Right renal pelvis (tissue), 4 donors: Measurements from ENCODE around the gene WDPCP. TPM values are rescaled to one million over a fixed set of nuclear protein-coding genes. Genes with fewer than 3 reads are reported as not detected.
"Not testable (repeated sequence)": the region's sequence is repeated elsewhere in the genome, so short reads cannot be mapped to it uniquely, and the experiment has no call there.

Experiments
- DNase-seq, 4 donors: peaks; one replicate each; pipeline ENCODE4 v3.0.0-alpha.2; 2013; ENCODE audit warnings: low read depth in 4 of 4, low spot score in 3 of 4, missing footprints in 1 of 4
- polyA plus RNA-seq, 4 donors: library from polyadenylated mRNA; unstranded; fragments of 120-200 nt; gene quantifications; one replicate each; pipeline ENCODE4 v1.2.1, GENCODE V29; 2013; ENCODE audit not compliant: insufficient read length in 4 of 4

Gene WDPCP
- polyA plus RNA-seq, 4 donors, result 11.1 to 14.4 (median 13.1) TPM

- no peak for DNase-seq
These were observed 213.9 kb downstream of the WDPCP start for GRCh38 chr2:63374341-63374740.

GRCh38 chr2:63372549-63372948 is 215.7 kb downstream of the WDPCP start:
- DNase-seq, result no peak

GRCh38 chr2:63369146-63369545 is 219.1 kb downstream of the WDPCP start:
- DNase-seq, result no peak

DNA sequence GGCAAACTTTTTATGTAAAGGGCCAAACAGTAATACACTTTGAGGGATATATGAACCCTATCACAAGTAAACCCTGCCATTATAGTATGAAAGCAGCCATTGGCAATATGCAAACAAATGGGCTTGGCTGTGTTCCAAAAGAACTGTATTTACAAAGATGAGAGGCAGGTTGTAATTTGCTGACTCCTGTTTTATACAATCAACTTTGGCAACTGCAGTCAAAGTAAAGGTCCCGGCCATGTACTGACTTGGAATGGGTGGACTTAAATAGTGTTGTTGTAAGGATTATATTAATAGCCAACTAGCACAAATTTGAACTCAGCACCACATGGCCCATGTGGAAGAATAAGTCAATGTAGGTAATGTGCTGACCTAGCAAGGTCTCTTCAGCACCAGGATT is 223.4 kb downstream of the WDPCP start:
- no peak for DNase-seq

GRCh38 chr2:63357722-63358121 is 230.6 kb downstream of the WDPCP start:
- DNase-seq, result not testable (repeated sequence)

DNA sequence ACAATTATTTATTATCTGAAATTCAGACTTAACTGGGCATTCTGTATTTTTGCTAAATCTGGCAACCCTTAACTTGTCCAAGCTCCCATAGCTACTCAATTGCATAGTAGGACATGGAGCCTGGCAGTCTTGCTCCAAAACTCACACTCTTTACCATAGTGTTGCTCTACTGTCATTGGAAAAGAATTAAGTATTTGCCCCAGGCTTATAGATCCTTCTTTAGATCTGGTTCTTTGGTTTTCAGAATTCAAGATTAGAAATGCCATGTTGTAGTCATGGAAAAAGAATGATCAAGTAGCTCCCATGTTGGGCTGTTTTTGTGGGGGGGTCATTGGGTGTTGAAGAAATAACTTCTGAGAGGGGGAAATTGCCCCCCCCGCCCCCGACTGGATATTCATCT is 240.9 kb downstream of the WDPCP start:
- no peak for DNase-seq

DNA sequence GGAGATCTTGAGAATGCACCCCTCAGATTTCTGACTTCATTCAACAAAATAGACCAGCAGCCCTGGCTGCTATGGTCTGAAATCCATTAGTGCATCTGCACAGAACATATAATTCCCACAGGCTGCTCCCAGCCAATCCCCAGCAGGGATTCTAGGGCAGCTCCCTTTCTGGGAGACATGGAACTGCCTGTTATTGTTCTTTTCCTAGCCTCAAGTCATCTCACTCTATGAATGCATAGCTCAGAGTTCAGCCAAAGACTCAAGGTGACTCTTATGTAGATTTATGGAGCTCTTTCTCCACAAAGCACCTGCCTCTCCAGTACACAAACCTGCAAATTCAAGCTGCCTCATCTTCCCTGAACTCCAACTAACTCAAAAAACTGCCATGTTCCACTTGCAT is 241.9 kb downstream of the WDPCP start:
- DNase-seq, result no peak

DNA sequence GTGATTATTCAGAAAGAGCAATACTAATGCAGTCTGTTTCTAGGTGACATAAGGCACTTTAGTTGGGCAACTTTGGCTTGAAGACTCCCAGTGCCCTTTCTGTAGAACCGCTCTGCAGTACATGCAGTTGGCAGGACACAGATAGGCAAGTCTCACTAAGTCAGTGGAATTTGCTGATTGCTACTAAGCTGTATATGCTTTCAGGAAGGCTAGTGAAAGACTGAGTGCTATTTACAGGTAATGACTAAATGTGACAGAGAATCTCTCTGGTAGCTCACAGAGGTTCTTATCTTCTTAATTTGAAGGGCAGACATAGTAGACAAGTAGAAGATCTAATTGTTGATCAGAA is 243.0 kb downstream of the WDPCP start:
- no peak for DNase-seq

GRCh38 chr2:63344575-63345284 is 243.5 kb downstream of the WDPCP start:
- no peak for DNase-seq

GRCh38 chr2:63343397-63344109 is 244.7 kb downstream of the WDPCP start:
- DNase-seq, result no peak

DNA sequence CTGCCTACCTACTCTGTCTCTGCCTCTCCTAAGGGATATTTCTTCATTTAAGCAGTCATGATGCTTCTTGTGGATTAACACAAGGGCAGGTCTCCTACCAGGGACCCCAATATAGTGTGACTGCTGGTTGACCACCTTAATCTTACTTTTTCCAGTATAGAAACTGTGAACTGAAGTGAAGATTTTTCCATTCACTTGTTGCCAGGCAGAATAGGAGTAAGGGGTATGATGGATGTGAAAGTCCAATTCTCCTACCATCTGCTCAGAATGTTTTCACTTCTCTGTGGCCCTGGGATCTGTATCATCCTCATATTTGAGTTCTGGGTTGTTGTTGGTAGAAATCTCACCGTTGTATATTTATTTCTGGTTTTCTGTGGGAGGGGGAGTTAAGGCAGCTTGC is 247.8 kb downstream of the WDPCP start:
- no peak for DNase-seq

DNA sequence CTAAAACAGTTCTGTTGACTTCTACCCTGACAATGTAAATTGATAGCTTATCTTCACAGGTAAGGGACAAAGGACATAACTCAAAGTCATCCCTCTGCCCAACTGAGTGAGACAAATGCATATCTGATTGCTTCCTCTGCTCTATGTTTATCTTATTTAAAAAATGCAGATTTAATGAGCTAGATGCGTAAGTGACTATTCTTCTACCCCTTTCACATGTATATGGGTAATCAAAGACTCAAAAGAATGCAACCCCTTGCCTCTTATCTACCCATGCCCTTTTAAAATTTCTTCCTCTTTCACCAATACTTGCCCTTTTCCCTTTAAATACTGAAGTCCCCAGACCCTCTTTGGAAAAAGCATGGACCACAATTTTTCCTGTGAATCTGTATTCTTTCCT is 253.4 kb downstream of the WDPCP start:
- no peak for DNase-seq

DNA sequence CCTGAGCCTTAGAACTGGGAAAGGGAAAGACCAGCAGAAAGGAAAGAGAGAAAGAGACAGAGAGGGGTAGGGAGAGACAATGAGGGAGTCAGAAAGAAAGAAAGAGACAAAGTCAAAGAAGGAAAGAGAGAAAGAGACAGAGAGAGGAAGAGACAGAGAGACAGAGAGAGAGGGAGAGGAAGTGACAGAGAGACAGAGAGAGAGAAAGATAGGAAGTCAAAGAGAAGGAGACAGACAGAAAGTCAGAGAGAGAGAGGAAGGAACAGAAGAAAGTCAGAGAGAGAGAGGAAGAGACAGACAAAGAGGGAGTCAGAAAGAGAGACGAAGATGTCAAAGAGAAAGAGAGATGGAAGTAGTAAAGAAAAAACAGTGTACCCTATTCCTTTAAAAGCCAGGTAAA is 261.8 kb downstream of the WDPCP start:
- DNase-seq, result no peak

DNA sequence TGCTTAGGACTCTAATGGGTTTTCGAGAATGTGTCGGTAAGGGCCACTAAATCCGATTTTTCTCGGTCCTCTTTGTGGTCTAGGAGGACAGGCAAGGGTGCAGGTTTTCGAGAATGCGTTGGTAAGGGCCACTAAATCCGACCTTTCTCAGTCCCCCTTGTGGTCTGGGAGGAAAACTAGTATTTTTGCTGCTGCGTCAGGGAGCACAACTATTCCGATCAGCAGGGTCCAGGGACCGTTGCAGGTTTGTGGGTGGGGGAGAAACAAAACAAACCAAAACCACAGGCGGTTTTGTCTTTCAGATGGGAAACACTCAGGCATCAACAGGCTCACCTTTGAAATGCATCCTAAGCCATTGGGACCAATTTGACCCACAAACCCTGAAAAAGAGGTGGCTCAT is 264.6 kb downstream of the WDPCP start:
- DNase-seq, result not testable (repeated sequence)

DNA sequence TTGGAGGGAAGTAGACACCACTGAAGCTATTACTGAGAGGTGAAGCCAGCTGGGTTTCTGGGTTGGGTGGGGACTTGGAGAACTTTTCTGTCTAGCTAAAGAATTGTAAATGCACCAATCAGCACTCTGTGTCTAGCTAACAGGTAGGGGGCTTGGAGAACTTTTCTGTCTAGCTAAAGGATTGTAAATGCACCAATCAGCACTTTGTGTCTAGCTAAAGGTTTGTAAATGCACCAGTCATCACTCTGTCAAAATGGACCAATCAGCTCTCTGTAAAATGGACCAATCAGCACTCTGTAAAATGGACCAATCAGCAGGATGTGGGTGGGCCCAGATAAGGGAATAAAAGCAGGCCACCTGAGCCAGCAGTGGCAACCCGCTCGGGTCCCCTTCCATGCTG is 266.3 kb downstream of the WDPCP start:
- not testable (repeated sequence) for DNase-seq

GRCh38 chr2:63320669-63321068 is 267.6 kb downstream of the WDPCP start:
- DNase-seq, result no peak

DNA sequence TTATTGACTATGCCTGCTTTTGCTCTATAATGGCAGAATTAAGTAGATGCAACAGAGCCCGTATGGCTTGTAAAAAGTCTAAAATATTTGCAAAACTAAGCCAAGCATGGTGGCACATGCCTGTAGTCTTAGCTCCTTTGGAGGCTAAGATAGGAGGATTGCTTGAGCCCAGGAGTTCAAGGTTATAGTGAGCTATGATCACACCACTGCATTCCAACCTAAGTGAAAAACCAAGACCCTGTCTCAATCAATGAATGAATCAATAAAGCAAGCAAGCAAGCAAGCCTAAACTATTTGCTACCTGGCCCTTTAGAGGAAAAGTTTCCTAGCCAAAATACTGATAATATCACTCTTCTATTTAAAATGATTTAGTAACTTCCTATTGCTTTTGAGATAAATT is 277.7 kb downstream of the WDPCP start:
- DNase-seq, result no peak

DNA sequence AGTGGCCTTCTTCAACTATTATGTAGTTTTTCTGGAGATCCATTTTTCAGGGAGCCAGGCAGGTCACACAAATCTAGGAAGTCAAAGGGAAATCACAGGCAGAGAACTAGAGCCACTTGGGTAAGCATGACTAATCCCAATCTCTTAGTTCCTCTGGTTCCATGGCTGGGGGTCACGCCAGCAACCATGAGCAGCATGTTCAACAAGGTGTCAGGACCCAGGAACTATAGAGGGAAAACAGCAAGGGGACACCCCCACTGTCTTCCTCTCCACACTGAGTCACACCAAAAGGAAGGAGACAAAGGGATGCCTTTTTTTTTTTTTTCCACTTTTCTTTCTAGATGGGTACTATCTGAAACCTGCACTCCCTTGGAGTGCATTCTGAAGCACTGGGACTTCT is 286.8 kb downstream of the WDPCP start:
- DNase-seq, result no peak

- DNase-seq, result no peak
These were observed 287.4 kb downstream of the WDPCP start for GRCh38 chr2:63300835-63301234.

GRCh38 chr2:63287956-63288355 is 300.3 kb downstream of the WDPCP start:
- no peak for DNase-seq

DNA sequence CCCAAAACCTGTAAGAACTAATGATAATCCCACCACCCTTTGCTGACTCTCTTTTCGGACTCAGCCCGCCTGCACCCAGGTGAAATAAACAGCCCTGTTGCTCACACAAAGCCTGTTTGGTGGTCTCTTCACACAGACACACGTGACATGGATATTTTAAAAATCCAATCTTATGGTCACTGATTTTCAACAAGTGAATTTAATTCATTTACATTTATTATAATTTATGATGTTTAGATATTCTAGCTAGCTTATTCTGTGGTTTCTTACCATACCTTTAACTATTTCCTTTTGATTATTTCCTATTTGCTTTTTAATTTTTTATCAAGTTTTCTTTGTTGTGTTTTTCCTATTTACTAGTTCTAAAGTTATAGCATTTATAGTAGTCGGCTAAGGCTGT is 301.8 kb downstream of the WDPCP start:
- DNase-seq, result not testable (repeated sequence)

DNA sequence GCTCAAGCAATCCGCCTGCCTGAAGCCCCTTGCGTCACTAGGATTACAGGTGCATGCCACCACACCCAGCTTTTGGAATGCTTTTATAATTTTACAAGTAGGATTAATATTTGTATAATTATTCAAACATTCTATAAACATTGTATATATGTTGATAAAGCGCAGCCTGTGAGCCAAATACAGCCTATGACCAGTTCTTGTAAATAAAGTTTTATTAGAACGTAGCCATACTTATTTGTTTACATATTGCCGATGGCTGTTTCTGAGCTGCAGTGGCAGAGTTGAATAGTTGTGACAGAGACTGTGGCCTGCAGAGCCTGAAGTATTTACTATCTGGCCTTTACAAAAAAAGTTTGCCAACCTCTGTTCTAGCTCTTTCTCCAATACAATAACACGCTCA is 305.0 kb downstream of the WDPCP start:
- no peak for DNase-seq
